HS-5 (cell line): ENCODE results near the gene WFIKKN1.

Experiments
- DNase-seq: peaks from one replicate; pipeline ENCODE4 v3.0.0-alpha.2; 2012; ENCODE audit warnings: low read depth

WFIKKN1 gene, protein sequence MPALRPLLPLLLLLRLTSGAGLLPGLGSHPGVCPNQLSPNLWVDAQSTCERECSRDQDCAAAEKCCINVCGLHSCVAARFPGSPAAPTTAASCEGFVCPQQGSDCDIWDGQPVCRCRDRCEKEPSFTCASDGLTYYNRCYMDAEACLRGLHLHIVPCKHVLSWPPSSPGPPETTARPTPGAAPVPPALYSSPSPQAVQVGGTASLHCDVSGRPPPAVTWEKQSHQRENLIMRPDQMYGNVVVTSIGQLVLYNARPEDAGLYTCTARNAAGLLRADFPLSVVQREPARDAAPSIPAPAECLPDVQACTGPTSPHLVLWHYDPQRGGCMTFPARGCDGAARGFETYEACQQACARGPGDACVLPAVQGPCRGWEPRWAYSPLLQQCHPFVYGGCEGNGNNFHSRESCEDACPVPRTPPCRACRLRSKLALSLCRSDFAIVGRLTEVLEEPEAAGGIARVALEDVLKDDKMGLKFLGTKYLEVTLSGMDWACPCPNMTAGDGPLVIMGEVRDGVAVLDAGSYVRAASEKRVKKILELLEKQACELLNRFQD

GRCh38 chr16:630815-631405 lies at the start of gene WFIKKN1:
WFIKKN1 (plus strand) TSS chr16:630985; CDS start chr16:631254, 269 bp downstream.
- no peak for DNase-seq

GRCh38 chr16:582218-582613 lies 48.6 kb upstream of the WFIKKN1 start:
- no peak for DNase-seq

GRCh38 chr16:582614-583331 lies 48.0 kb upstream of the WFIKKN1 start:
- no peak for DNase-seq

DNA sequence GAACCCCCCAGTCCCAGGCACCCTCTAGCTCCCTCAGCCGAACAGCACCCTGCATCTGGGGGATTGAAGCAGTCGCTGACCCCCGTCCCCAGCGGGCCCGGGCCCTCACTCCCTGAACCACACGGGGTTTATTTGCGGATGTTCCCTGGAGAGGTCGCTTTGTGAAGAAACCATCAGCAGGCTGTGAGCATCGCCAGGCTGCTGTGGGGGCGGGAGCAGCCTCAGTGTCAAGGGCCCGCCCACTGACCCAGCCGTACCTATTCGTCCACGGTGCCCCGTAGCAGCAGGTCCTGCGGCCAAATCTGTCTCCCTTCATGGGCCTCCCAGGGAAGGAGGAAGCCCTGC lies 47.3 kb upstream of the WFIKKN1 start:
- no peak for DNase-seq

DNA sequence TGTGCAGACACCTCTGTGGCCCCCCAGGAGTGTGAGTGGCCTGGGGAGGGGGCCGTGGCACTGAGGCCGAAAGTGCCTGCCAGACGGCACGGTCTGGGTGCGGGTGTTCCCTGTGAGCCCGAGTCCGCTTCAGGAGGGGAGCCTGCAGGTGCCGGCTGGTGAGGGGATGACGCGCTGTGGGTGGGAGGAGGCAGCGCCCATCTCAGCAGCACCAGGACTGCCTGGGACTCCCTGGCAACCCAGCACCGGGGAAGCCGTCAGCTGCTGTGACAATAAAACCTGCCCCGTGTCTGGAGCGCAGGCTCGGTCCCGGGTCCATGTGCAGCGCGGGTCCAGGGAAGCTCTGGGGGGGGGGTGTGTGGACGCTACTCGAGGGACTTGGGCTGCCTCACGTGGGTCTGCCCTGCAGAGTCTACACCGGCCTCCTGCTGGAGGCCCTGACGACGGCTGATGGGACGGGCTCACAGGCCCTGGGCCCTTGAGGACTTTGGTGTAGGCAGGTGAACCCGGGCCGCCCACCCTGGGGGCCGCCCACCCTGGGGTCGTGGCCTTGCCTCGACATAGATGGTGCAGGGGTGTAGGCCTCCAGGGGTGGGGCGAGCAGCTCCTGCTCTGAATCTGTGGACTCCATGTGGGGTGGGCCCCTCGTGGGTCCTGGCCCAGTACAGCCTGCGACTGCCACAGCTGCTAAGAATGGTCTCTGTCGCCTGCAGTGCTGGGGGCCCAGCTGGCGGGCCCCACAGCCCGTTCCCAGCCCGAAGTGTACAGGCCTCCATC lies 46.8 kb upstream of the WFIKKN1 start:
- no peak for DNase-seq

DNA sequence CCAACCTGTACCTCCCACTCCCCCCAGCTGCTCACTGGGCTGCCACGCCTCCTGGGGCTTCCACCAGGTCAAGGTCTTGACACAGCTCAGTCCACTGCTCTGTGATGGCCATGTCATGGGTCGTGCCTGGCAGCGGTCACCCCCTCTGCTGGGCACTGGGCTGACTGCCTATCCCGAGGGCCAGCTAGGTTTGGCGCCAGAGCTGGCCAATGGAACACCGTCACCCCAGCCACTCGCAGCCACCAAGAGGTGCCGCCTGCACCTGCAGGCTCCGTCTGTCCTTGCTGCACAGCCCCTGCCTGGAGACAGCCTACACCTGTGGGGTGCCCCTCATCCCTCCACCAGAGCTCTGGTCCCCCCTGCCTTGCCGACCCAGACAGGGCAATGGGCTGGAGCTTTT lies 45.4 kb upstream of the WFIKKN1 start:
- no peak for DNase-seq

DNA sequence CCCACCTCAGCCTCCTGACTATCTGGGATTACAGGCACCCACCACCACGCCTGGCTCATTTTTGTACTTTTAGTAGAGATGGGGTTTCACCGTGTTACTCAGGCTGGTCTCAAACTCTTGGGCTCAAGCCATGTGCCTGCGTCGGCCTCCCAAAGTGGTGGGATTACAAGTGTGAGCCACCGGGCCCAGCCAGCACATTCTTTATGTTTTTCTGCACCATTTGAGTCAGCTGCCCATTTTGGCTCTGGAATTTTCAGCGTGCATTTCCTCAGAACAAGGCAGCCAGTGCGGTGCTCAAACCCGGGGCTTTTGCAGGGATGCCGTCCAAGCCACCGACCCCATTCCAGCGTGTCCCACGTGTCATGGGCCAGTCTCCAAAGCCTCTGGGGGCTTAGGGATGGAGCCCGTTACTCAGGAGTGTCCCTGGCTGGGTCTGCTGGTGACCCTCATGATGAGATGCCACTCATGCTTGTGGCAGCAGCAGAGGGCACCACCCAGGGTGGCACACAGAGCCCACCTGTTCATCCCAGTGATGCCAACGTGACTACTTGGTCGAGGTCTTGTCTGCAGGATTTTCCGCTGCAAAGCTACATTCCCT lies 44.6 kb upstream of the WFIKKN1 start:
- no peak for DNase-seq

GRCh38 chr16:586645-587590 lies 43.9 kb upstream of the WFIKKN1 start:
- no peak for DNase-seq

DNA sequence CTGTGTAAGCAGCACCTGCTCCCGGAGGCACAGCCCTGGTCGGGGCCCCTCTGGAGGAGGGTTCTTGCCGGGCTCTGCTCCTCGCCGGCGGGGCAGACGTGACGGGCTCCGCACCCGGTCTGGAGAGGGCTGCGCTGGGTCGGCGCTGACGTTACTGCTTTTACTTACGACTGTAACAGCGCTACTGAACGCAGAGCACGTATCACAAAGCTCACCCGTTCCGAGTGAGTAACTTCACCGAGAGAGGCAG lies 42.2 kb upstream of the WFIKKN1 start:
- no peak for DNase-seq

GRCh38 chr16:588889-589657 lies 41.7 kb upstream of the WFIKKN1 start:
- peak; percentile 81 for DNase-seq

GRCh38 chr16:589658-590187 lies 41.1 kb upstream of the WFIKKN1 start, which contains the start of gene RAB40C:
RAB40C (plus strand) TSS chr16:590066; CDS start chr16:590292, 226 bp downstream.
- peak; percentile 87 for DNase-seq

DNA sequence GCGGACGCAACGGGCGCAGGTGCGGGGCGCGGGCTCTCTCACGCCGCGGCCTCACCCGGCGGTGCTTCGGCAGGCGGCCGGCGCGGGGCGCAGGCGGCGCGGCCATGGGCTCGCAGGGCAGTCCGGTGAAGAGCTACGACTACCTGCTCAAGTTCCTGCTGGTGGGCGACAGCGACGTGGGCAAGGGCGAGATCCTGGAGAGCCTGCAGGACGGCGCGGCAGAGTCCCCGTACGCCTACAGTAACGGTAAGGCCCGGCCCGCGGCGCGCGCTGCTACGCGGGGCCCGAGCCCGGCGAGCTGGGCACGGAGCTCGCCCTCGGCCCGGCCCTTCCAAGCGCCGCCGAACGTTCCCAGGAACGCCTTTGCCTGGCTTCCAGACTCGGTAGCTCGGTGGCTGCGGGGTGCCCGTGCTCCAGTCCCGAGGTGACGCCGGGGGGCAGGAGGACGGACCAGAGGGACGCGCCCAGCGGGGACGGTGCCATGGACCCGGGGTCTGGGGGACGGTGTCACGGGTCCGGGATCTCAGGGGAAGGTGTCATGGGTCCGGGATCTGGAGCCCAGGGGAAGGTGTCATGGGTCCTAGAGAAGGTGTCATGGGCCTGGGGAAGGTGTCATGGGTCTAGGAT lies 40.5 kb upstream of the WFIKKN1 start:
- no peak for DNase-seq

GRCh38 chr16:590815-591200 lies 40.0 kb upstream of the WFIKKN1 start:
- no peak for DNase-seq

- no peak for DNase-seq
Measured at GRCh38 chr16:591231-591630, 39.6 kb upstream of the WFIKKN1 start.

DNA sequence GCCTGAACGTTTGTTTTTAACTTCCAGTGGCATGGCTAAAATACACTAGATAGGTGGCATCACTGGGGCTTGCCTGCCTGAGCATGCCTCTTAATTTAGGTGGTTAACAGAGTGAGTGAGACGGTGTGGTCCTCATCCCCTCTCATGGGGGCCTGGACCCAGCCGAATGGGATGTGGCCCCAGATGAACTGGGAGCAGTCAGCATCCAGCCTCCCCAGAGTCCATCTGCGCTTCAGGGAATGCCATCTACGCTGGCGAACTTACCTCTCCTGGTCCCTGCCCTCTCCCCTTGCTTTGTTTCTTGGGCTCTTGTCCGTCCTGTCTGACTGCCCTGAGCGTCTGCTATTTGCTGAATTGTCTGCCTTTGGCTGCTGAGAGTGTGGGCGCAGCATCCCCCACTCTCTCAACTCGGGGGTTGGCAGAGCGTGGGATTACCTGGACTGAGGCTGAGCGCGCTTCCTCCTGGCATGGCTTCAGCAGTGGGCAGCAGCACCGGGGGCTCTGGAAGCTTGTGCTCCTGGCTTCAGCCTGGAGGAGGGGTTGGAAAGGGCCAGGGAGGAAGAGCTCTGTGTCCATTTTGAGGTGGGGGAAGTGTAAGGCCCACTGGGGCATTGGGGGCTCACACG lies 38.8 kb upstream of the WFIKKN1 start:
- no peak for DNase-seq

DNA sequence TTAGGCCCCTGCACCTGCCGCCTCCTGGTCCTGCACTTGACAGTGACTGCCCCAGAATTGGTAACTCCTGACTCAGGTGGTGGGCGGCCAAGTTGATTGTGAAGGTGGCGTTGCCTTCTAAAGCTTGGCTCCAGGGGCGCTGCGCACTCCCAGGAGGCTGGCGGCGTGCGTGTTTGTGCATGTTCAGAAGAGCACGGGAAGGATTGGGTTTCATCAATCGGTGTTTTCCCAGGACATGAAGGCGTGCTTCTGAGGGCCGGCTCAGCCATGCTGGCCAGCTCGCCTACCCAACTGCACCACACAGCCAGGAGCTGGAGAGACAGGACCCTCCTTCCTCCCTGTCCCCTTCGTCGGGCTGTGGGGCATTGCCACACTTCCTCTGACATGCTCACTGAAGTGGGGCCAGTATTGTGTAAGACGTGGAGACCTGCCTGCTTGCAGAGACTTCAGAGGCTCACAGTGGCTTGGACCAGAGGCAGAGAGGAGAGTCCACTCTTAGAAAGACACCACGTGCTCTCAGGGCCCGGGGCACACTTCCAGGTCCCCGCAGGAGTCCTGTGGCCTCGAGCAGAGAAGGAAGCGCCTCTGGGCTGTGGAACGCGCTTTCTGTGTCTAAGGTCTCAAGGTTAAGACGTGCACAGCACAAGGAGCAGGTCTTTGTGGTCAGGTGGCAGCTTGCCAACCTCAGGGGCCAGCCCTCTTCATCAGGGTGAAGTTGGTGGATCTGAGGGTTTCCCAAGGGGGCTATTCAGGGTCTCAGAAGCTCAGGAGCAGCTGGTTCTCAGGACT lies 38.1 kb upstream of the WFIKKN1 start:
- DNase-seq: no peak

- no peak for DNase-seq
Measured at GRCh38 chr16:593406-593805, 37.4 kb upstream of the WFIKKN1 start.

GRCh38 chr16:593807-594206 lies 37.0 kb upstream of the WFIKKN1 start:
- DNase-seq: no peak
